Bone marrow (tissue), 2 donors: Measurements from ENCODE around the gene XYLT2.

Experiments used
- DNase-seq, 2 donors: peaks; one replicate each; lab custom pipeline; 2025; lab: John Stamatoyannopoulos, UW

The XYLT2 gene

DNA sequence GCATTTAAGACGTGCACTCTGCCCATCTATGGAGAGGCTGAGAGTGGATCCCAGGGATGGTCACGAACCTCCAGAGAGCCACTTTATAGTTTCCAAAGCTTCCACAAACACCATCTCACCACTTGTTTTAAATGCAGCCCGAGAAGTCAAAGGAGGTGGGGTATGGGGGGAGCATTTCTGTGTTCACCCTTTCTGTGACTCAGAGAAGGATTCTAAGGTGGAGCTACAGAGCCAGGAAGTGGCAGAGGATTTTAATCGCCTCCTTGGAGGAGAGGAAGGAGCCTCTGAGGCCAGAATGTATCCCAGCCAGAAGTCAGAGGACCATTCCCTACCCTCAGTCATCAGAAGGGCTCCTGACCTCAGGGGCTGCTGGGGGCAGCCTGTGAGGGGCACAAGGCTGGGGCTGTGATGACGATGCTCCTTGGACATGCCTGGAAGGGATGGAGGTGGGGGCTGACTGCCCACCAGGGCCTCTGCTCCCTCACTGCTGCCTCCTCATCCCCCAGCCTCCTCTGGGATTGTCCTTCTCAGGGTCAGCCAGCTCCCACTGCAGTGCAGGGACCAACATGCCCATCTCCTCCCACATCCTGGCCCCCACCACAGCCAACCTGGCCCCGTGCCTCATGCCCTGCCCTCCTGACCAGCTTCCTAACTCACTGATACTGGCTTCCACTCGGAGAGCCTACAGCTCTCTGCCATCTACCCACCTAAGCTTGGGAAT is 2.8 kb downstream of the XYLT2 start:
- DNase-seq, result no peak

DNA sequence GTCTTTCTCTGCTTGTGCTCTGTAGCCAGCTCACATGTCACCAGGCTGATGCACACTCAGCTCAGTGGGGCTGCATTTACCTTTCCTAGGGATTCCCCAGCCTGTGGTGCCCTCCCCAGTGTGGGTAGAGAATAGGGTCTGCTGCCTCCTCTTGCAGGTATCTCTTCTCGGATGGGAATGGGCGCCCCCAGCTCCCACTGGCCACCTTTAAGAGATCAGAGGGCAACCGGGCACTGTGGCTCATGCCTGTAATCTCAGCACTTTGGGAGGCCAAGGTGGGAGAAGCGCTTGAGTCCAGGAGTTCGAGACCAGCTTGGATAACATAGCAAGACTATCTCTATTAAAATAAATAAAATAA is 3.3 kb downstream of the XYLT2 start:
- DNase-seq, result no peak

DNA sequence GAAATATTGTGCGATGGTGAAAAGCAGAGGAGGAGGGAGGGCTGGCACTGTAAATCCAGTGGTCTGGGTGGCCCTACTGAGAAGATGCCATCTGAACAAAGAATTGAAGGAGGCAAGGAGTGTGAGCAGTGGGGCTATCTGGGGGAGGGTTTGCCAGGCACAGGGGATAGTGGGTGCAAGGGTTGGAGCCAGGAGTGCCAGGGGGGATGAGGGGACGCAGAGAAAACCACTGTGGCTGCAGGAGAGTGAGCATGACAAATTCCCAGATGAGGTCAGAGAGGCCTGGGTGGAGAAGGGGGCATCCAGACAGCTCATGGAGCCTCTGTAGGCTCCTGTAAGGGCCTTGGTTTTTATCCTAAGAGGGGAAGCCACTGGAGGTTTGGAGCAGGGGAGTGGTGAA is 4.8 kb downstream of the XYLT2 start:
- DNase-seq, result no peak

DNA sequence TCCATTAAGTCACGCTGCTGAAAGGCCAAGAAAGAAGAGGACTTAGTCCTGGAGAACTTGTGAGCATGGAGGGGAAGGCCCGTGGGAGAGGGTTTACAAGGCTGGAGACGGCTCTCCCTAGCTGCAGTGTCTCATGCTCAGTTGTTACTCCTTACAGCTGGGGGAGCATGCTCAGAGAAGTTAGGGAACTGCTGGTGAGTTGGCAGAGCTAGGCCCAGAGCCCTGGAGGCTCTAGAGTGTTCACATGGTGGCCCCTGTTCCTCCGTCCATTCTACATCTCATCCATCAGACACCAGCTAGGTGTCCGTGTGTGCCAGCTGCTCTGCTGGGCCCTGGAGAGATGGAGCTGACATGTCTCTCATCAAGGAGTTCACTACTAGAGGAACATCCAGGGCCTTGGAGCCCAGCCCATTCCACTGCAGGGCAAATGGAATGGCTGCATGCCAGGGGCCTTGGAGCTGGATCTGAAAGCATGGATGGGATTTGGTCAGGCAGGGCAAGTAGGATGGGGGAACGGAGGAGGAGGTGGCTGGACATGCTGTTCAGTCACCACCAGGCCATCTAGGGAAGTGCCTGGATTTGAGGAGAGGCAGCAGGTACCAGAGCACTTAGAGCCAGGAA is 6.3 kb downstream of the XYLT2 start:
- DNase-seq, result no peak

DNA sequence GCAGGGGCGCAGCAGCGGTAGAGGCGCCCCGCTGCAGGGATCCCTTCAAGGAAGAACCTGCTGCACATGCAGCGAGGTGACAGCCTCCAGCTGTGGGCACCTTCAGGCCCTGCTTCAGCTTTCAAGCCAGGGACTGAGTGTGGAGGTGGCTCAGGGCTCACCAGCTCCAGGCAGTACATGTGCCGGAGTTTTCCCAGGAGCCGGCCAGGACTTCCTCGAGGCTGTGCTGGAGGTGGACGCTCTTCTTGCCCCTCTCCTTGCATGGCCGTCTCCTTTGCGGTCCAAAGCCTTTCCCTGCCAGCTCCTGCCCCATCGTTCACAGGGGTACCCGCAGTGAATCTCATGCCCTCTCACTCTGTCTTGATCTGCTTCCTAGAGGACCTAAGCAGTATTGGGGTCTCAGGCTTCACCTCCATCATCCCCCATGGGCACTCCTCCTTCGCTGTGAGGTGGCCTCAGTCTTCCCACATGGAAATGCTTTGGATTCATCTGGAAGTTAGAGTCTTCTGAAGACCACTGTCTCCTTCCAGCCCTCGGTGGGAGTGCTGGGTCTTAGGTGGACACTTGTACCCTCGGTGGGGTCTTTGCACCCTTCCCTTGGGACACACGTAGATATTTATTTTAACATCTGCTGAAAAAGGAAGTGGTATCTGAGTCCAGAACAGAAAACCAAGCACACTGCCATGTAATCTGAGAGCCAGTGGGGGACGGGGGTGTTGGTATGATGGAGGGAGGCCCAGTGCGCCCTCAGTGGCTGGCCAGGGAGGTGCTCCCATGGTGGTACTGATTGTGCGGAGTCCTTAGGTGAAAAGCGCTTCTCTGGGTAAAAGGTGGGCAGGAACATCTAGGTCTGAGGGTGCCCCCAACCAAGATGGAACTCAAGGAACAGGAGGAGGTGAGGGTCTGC is 7.0 kb downstream of the XYLT2 start:
- DNase-seq, result no peak

DNA sequence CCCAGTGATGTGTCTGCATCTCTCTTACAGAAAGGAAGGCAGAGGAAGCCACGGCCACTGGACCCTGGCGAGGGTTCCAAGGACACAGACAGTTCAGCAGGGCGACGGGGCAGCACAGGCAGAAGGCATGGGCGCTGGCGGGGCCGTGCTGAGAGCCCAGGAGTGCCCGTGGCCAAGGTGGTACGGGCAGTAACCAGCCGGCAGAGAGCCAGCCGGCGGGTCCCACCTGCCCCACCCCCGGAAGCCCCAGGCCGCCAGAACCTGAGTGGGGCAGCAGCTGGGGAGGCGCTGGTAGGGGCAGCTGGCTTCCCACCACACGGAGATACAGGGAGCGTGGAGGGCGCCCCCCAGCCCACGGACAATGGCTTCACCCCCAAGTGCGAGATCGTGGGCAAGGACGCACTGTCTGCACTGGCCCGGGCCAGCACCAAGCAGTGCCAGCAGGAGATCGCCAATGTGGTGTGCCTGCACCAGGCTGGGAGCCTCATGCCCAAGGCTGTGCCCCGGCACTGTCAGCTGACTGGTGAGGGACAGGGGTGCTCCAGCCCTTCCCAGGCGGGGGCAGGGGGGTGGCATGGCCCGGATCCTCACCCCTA is 7.8 kb downstream of the XYLT2 start:
- no peak for DNase-seq

DNA sequence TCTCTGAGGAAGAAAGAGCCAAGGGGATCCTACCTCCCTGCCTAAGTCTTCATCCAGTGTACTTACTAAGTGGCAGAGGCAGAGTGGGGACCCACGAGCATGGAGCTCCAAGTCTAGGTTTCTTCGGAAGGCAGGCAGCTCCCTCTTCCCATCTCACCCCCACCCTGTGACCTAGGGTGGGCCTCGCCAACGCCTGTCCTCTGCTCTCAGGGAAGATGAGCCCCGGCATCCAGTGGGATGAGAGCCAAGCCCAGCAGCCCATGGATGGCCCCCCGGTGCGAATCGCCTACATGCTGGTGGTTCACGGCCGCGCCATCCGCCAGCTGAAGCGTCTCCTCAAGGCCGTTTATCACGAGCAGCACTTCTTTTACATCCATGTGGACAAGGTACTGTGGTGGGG is 8.3 kb downstream of the XYLT2 start:
- DNase-seq, result no peak

DNA sequence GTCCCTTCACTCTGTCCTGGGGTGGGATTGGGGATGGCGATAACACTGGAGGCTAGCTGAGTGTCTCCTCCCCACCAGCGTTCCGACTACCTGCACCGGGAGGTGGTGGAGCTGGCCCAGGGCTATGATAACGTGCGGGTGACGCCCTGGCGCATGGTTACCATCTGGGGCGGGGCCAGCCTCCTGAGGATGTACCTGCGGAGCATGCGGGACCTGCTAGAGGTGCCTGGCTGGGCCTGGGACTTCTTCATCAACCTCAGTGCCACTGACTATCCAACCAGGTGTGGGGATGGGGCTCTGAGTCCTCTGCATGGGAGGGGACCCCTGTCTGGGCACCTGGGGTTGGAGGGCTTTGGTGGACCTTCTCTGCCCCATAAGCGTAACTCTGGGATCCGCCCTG is 8.8 kb downstream of the XYLT2 start:
- DNase-seq, result no peak

DNA sequence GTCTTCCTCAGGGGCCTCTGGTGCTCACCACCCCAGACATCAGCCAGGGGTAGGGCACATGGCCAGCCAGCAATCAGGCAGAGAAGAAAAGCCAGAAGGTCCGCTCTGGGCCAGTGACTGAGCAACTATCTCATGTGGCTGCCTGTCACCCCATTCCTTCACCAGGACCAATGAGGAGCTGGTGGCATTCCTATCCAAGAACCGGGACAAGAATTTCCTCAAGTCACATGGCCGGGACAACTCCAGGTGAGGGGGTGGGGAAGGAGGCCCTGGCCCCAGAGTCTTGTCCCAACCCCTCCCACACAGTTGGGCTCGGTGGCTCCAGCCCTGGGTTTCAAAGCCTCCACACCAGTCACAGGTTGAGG is 9.4 kb downstream of the XYLT2 start:
- no peak for DNase-seq

DNA sequence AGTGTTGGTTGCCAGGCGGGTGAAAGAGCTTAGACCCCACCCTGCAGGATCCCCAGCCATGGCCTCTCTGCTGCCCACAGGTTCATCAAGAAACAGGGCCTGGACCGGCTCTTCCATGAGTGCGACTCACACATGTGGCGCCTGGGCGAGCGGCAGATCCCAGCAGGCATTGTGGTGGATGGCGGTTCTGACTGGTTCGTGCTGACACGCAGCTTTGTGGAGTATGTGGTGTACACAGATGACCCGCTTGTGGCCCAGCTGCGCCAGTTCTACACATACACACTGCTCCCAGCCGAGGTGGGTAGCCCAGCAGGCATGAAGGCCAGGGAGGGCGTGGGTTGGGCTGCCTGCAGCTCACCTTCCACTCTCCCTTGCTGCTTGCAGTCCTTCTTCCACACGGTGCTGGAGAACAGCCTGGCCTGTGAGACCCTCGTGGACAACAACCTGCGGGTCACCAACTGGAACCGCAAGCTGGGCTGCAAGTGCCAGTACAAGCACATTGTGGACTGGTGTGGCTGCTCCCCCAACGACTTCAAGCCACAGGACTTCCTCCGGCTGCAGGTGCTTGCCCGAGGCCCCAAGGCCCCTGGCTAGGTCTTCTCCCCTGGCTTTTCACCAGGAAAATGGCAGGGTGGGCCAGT is 9.9 kb downstream of the XYLT2 start:
- no peak for DNase-seq

DNA sequence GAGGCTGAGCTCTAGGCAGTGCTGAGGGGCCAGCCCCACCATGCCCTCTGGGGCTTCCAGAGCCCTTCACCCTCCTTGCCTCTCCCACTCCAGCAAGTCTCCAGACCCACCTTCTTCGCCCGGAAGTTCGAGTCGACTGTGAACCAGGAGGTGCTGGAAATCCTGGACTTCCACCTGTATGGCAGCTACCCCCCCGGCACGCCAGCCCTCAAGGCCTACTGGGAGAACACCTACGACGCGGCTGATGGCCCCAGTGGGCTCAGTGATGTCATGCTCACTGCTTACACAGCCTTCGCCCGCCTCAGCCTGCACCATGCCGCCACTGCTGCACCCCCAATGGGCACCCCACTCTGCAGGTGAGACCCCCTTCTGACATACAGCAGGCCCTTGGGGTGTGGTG is 10.5 kb downstream of the XYLT2 start:
- DNase-seq, result no peak

DNA sequence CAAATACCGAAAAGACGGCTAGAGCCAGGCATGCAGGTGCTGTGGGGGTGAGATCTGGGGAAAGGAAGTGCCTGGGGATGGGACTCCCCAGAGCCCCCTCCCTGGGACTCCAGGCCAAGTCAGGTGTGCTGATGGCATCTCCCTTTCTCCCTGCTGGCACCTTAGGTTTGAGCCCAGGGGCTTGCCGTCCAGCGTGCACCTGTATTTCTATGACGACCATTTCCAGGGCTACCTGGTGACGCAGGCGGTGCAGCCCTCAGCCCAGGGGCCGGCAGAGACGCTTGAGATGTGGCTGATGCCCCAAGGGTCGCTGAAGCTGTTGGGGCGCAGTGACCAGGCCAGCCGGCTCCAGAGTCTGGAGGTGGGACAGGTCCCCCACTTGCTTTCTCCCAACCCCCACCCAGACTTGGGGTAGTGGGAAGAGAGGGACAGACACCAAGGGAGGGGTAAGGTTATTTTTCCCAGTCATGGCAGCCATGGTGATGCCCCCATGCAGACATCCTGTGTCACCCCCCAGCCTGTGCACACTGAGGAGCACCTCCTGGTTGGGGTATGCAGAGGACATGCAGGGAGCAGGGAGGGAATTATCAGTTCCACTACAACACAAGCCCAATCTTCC is 11.1 kb downstream of the XYLT2 start:
- no peak for DNase-seq

DNA sequence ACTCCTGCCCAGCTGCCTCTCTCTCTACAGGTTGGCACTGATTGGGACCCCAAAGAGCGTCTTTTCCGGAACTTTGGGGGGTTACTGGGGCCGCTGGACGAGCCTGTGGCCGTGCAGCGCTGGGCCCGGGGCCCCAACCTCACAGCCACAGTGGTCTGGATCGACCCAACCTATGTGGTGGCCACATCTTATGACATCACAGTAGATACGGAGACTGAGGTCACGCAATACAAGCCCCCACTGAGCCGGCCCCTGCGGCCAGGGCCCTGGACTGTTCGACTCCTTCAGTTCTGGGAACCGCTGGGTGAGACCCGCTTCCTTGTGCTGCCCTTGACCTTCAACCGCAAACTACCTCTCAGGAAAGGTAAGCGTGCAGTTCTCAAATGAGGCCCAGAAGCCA is 12.3 kb downstream of the XYLT2 start:
- no peak for DNase-seq

DNA sequence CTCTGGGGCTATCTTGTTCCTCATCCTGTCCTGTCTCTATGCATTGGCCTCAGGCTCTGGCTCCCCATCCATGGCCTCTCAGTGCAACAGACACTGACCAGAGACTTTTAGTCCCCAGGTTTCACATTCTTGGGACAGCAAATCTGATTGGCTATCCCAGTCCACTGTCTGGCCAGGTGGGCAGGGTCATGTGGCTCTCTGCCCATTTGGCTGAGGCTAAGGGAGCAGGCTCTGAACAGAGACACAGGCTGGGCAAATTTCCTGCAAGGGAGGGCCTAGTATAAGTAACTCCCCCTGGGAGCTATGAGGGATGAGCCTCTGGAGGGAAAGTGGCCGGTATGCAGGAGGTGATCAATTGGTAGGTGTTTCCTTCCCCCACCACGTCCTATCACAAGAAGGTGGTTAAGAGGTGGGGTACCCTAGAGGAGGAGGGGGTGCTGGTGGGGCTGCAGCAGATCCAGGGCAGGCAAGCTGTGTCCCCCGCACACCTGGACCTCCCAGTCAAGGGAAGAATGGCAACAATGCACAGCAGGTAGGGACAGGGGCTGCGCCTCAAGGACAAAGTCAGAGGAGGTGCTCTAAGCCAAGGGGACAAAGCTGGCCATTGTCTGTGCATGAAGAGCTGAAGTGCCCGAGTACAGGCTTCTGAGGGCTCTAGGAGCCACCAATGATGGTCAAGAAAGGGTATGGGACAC is 13.2 kb downstream of the XYLT2 start:
- no peak for DNase-seq

DNA sequence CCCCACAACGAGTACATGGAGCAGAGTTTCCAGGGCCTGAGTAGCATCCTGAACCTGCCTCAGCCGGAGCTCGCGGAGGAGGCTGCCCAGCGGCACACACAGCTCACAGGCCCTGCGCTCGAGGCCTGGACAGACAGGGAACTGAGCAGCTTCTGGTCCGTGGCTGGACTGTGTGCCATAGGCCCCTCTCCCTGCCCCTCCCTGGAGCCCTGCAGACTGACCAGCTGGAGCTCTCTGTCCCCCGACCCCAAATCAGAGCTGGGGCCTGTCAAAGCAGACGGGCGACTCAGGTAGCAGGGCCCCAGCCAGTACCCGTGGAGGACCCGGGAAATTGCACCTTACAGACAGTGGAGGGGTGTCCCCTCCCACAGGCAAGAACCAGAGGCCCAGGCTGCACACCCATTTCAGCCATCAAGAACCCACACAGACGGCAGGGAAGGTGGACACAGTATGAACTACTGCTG is 14.1 kb downstream of the XYLT2 start:
- no peak for DNase-seq

DNA sequence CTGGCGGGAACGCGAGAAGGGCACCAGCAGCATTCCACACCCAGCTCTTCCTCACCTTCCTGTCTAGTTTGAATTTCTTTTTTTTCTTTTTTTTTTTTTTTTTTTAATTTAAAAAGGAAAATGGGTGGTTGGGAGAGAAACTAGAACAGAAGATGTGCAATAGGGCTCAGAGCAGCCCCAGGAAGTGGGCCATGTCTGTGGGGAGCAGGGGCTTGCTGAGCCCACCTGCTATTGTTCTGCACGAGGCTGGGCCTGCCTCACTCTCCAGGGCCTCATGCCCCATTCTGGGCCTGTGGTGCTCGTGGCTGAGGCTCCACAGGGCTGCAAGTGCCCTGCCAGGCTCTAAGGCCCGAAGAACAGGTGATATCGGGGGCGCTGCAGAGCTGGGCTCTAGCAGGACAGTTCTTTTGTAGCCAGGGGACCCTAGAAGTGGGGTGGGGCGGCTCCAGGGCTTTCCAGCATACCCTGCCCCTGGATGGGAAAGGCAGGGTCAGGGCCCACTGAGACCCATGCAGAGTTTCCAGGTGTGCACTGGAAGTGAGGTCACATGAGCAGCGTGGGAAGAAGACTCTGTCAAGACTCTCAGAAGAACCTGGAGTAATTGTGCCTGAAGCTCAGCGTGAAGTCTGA is 14.7 kb downstream of the XYLT2 start:
- DNase-seq, result no peak

DNA sequence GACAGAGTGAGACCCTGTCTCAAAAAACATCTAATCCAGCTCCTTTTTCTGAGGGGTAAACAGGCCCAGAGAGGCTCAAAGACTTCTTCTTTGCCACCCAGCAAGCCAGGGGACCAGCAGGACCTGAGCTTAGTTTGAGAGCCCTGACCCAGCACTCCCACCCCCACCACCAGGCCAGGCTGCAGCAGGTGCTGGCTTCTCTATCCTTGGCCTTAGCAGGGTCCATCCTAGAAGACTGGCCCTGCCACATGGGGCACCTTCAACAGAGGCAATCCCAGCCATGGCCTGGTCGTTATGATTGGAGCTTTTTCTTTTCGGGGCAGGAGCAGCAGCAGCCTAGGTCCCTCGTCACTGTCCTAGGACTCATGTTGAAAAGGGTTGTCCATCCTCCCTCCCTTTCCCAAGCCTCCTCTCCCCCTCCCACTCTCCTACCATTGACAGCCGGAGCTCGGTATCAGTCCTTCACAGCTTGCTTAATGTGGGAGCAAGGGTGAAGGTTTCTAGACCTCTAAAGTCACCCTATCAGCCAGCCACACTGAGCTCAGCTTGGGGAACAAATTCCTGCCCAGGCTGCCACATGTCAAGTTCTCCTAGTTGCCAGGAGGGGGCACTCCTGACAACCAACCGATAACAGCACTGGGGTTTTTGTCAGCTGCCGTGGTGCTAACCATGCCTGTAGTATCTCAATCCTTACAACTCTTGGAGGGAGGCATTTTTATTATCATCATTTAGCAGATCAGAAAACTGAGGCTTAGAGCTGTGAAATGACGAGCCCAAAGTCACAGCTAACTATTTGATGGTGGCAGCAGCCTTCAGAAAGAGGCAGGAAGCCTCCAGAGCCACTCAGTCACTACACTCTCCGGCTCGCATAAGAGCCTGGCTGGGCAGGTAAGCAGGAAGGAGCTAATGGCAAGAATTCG is 15.9 kb downstream of the XYLT2 start:
- peak; percentile 5 to 21 for DNase-seq

DNA sequence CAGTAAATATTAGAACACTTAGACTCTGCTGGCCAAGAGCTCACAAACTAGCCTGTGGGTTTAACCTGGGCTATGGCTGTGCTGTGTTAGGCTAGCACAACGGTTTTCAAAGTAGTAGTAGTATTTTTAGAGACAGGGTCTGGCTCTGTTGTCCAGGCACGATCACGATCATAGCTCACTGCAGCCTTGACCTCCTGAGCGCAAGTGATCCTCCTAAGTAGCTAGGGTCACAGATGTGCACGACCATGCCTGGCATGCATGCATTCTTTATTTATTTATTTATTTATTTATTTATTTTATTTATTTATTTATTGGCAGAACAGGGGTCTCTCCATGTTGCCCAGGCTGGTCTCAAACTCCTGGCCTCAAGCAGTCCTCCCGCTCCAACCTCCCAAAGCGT is 16.7 kb downstream of the XYLT2 start:
- DNase-seq, result no peak

DNA sequence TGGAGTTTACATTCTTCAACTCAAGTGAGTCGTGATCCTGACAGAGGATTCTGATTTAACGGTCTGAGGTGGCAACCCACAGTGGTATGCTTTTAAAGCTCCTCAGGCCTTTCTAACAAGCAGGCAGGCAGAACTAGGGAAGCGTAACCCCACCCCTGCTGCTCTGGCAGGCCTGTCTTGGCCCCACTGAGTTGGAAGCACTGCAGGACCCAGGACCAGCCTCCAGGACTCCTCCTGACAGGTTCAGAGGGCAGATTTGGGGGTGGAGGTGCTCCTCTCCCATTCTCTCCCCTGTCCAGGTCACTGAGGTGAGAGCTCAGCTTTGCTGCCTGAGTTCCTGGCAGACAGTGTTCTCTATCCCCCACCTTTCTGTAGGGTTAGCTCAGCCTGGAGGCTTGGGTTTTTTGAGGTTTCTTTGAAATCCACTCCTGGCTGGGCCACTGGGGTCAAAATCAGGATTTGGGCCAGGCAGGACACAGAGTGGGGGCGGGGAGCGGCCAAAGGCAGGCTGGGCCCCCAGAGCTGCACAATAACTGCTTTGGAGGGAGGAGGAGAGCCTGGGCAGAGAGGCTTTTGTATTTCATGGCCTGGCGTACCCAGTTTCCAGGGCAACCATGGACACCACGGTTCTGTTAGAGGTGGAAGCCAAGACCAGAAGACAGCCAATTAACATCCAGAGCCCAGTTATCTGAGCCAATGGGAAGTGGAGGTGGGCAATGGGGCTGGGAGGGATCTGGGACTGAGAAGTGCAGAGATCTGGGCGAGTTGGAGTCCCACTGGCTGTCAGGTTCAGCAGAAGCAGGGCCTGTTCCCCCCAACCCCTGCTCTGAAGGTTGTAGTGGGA is 17.5 kb downstream of the XYLT2 start:
- DNase-seq, result no peak
